SH-SY5Y (cell line): ENCODE results near the gene NFATC2.

ENCODE experiments used
- GATA2 ChIP-seq: IDR thresholded peaks from 2 replicates; pipeline ENCODE4 v1.6.1; 2011; ENCODE audit warnings: mild to moderate bottlenecking, low read depth, low read length
- GATA3 ChIP-seq: IDR thresholded peaks from 2 replicates; pipeline ENCODE4 v1.6.1; 2011; ENCODE audit warnings: low read depth, mild to moderate bottlenecking, low read length, moderate library complexity

- TF ChIP-seq GATA3 = no peak
- no peak for TF ChIP-seq GATA2
These were observed 35.6 kb upstream of the NFATC2 start for GRCh38 chr20:51578145-51578459.
